ENCODE measurements around the gene SLC7A1.

SLC7A1 gene

GRCh38 chr13:29509999-29510589, 85.4 kb downstream of the SLC7A1 start:
- DNase-seq (ENCODE audit: low read depth): no peak
- no peak for TF ChIP-seq CTCF (IDR thresholded peaks at IDR 0.05; ENCODE audit: low read depth, low read length, missing control alignments)

DNA sequence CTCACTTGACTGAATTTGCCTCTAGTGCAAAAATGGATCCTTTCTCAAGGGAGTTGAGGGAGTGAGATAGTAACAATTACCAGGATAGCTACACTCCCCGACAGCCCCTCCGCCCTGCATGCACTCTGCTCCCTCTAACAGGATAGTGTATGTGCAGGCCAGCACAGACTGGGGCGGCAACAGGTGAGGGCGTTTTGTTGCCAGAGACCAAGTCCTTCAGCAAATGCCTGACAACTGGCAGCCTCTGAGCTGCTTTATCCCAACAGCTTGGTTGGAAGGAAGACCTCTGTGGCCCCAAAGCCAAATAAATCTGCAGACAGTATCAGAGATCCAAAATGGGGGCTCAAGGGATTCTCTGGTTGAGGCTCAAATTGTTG, 86.6 kb downstream of the SLC7A1 start:
- DNase-seq (ENCODE audit: low read depth): no peak
- no peak for TF ChIP-seq CTCF (IDR thresholded peaks at IDR 0.05; ENCODE audit: low read depth, low read length, missing control alignments)
- H3K4me3 ChIP-seq (ENCODE audit: low read depth, low read length): no peak overlapping the region

More at GRCh38 chr13:29509999-29510589, 85.4 kb downstream of the SLC7A1 start:
- no peak overlapping the region for H3K4me3 ChIP-seq (ENCODE audit: low read depth, low read length)

DNA sequence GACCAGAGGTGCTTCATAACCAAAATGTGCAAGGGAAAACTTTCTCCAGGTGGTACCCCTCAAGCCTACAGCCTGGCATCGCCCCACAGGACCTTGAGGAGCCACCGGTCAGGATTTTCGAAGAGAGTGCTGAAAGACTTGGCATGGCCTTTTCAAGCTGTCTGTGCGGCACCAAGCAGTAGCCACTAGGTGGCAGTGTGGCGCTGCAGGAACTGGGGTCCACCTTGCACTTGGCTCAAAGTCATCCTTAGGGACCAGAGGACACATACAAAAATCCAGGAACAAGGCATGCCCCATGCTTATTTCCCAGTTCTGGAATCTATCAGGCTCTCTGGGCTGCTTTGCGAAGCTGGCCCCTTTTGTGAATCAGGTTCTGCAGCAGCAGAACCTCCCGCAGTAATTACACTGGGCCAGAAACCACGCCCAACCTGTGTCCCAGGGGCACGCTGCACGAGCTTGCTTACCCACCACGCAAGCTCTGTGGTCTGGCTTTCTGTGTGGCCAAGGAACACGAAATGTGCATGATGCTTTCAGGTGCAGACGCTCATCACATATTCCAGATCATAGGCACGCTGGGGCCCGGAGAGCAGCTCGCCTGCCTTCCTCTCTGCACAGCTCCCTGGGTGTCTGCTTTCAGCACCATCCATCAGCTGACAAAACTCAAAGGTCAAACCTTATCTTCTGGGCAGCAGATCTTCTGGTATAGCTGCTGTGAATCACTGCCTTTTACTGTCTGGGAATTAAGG, 87.2 kb downstream of the SLC7A1 start:
- no peak overlapping the region for H3K4me3 ChIP-seq (ENCODE audit: low read depth, low read length)
- peak; percentile 99 for TF ChIP-seq CTCF (IDR thresholded peaks at IDR 0.05; ENCODE audit: low read depth, low read length, missing control alignments)
- DNase-seq (ENCODE audit: low read depth): peak; percentile 34

DNA sequence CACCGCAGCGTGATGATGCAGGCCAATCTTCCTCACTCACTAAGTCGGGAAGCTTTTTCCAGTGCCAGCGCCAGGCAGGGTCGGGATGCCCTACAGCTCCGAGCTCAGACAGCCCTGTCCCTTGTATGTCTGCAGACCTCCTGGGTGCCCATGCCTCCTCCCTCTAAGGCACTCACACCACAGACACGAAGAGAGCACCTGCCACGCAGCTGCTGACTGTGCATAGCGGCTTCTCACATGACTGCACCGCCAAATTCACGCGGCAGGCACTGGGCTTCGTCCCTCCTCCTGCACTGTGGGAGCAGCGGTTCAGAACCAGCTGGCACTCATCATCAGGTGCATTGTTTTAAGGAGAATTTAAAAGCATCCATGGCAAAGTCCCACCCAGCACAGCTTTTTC, 88.1 kb downstream of the SLC7A1 start:
- no peak for TF ChIP-seq CTCF (IDR thresholded peaks at IDR 0.05; ENCODE audit: low read depth, low read length, missing control alignments)
- DNase-seq (ENCODE audit: low read depth): no peak
- H3K4me3 ChIP-seq (ENCODE audit: low read depth, low read length): no peak overlapping the region

DNA sequence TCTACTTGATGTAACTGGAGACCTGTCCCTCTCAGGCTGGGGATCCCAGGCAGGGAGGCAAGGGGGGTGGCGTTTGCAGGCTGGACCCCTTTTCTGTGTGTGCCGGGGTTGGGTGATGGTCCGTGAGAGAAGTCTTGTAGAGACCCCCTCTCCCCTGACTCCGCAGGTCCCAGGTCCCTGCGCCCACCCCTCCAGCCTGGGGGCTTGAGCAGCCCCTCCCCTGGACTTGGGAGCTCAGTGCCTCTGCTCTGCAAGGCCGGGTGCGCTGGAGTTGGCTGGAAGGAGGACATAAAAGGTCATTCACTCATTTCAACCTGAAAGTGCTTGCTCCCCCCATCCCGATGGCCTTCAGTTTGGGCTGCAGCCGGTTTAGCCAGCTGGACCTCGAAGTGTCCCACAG, 89.5 kb downstream of the SLC7A1 start:
- no peak for TF ChIP-seq CTCF (IDR thresholded peaks at IDR 0.05; ENCODE audit: low read depth, low read length, missing control alignments)
- DNase-seq (ENCODE audit: low read depth): no peak

GRCh38 chr13:29505511-29505910, 90.0 kb downstream of the SLC7A1 start:
- no peak overlapping the region for H3K4me3 ChIP-seq (ENCODE audit: low read depth, low read length)
- TF ChIP-seq CTCF (IDR thresholded peaks at IDR 0.05; ENCODE audit: low read depth, low read length, missing control alignments): no peak
- DNase-seq (ENCODE audit: low read depth): no peak

More for the DNA sequence above, 89.5 kb downstream of the SLC7A1 start:
- no peak overlapping the region for H3K4me3 ChIP-seq (ENCODE audit: low read depth, low read length)

- H3K4me3 ChIP-seq (ENCODE audit: low read depth, low read length): no peak overlapping the region
- no peak for TF ChIP-seq CTCF (IDR thresholded peaks at IDR 0.05; ENCODE audit: low read depth, low read length, missing control alignments)
- DNase-seq (ENCODE audit: low read depth): no peak
These were observed 90.8 kb downstream of the SLC7A1 start for GRCh38 chr13:29504691-29505090.

All from GM12864 (cell line).